Pons (tissue), 1 donor: Measurements from ENCODE around the gene DIS3L2.
A peak's percentile ranks its signal among the peaks of the same experiment; 100 is the strongest.
"Not testable (repeated sequence)": the region's sequence is repeated elsewhere in the genome, so short reads cannot be mapped to it uniquely, and the experiment has no call there.

Experiments used
- DNase-seq: peaks from one replicate; pipeline ENCODE4 v3.0.0-alpha.2; 2016; ENCODE audit warnings: low spot score

Gene DIS3L2

DNA sequence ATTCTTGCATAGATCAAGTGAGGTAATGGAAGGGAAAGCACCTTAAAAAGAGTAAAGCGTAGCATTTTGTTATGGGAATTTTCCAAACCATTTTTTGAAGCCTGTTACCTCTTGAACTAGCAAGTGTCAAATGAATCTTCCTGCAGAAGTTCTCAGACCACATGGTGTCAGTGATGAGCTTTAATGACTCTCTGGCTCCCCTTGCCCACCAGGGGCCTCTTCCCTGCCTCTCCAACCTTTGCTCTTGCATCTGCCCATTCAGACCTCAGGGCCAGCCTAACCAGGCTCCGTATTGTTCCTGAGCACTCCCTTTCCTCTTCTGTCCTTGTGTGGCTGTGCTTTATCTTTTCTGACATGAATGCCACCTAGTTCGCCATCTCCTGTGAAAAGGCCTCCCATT is 155.9 kb downstream of the DIS3L2 start:
- no peak for DNase-seq

DNA sequence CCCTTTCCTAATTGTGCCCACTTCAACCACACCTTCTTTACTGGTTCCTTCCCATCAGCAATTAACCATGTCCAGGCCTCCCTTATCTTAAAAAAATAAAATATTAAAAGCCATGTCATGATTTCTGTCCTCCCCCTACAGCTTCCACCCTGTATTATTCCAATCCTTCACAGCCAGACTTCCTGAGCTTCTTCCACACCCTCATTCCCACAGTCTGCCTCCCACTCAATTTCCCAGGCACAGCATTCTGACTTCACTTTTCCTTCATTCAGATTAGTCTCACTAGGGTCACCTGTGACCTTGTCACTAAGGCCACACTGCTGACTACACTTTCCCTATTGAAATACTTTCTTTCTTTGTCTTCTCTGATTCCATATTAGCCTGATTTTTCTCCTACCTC is 159.4 kb downstream of the DIS3L2 start:
- DNase-seq: no peak

DNA sequence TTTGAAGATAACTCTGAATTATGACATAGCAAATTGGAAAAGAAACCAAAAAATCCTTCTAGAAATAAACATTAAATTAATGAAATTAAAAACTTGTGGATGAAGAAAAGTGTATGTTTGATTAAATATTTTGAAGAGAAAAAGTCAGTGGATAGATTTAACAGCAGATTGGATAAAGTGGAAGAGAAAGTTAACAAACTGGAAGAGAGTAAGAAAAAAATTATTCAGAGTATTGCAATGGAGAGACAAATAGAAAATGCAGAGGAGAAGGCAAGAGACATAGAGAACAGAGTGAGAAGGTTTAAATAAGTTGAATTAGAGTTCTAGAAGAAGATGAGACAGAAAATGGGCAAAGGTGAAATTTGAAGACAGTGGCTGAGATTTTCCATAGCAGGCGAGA is 162.8 kb downstream of the DIS3L2 start:
- DNase-seq: no peak

DNA sequence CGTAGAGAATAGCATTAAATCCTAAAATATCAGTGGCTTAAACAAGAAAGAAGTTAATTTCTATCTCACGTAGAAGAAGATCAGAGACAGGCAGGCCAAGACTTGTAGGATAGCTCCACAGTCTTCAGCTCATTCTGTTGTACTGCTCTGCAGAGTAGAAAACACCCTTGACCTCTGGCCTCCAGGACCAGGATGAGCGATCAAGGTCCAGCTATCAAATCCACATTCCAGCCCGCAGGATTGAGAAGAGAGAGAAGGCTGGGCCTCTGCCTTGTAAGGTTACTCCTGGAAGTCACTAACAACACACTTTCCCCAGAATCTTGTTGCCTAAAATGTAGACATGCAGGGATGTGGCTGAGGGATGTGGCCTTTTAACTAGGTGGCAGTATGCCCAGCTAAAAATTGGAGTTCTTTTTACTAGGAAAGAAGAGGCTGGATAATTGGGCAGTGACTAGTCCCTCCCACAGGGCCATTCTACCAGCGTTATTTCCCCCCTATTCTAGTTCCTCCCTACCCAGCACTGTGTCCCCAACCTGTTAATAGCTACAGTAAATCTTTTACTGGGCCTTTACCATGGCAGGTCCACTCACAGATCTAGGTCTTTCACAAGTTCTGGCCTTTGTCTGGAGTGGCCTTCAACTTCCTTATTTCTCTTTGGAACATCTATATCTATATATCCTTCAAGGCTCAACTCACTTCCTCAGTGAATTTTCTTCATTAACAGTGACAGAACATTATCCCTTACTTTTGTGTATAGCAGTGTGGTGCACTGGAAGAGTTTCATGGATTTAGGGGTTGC is 165.0 kb downstream of the DIS3L2 start:
- no peak for DNase-seq

DNA sequence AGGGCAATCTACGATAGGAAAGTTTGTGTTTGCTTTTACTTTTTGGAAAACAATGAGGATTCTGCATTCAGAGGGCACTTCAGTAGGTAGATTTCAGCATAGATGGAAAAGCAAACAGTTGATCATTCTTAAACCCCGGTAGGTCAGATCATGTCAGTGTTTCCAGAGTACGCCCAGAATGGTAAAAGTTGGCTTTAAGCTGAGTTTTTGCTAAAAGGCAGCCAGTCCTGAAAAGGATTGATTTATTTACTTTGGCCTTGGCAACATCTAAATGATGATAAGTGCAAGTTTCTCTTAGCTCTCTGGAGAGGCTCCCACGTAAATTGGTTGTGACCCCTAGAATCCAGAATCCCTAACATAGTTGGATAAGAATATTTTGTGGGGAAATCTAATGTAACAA is 168.0 kb downstream of the DIS3L2 start:
- DNase-seq: no peak

DNA sequence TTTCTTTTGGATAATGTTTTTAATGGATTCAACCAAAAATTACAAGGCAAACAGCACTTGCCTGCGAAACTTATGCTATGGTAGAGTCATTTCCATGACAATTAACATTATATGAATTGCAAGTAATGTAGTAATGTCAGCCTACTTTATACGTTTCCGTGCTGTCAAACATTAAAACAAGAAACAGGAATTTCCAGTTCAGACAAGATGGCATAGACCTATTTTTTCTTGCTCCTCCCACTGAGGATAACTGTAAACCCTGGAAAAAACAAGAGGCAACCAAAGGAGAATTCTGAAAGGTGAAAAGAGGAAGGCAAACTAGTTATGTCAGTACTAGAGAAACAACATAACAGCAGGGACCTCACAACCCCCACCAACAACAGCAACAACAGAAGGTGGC is 170.7 kb downstream of the DIS3L2 start:
- no peak for DNase-seq

DNA sequence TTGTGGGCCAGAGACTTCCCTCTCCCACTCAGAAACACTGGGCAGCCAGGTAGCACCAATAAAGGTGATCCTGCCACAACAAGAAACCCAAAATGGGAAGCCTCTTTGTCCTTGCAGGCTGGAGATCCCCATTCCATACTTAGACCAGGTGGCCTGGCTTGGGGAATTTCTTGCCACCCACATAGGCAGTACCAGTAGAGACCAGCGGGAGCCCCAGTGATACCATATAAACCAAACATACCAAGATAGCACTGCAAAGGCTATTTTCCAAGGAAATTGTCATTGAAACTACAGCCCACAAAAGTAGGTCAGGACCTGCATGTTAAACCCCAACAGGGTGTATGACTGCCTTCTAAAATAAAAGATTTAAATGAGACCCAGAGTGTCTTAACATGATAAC is 171.6 kb downstream of the DIS3L2 start:
- DNase-seq: no peak

DNA sequence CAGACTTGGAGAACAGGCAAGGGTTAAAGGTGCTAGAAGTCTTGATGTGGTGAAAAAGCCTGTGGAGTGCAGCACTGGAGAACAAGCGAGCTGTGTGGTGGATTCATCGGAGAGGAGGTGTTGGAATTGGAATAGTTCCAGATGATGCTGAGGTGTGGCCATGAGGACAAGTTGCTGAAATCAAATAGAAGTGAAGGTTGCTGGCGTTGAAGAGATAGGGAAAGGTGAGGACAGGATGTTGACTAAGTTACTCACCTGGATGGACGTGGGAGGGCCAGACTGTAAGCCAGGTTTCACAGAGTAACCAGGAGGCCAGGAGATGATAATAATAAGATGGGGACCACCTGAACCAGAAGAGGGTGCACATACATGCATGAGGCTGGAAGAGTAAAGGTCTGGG is 173.4 kb downstream of the DIS3L2 start:
- no peak for DNase-seq

DNA sequence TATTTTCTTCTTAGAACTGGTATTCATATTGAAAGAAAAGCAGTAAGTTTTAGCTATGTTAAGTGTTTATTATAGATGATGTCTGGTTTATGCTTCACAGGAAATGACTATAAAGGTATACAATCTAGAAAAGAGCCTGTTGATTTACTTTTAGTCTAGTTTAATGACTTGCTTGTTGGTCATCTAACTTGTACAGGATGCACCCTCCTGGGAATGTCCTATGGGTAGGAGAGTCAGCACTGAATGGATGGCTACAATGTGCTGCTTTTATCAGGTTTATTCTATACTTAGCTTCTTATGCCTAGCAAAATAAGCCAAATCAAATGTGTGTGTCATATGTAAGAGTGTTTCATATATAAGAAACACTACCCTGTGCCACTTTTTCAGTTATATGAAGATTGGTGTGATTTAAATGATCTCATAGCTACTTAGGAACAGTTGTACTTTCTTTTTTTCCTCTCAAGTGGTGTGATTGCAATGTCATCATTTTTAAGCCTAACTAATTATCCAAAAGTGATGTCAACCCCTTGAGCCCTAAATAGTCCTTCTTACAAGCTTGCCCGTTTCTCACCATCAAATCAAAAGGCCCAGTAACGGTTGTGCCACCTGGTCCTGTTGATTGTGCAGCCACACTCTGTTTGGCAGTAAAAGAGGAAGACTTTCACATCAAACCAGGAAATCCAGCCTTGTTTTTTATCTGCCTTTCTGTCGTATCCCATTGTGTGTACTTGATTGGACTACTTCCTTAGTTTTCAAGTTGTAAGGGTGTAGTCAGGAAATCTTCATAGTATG is 176.0 kb downstream of the DIS3L2 start:
- DNase-seq: no peak

DNA sequence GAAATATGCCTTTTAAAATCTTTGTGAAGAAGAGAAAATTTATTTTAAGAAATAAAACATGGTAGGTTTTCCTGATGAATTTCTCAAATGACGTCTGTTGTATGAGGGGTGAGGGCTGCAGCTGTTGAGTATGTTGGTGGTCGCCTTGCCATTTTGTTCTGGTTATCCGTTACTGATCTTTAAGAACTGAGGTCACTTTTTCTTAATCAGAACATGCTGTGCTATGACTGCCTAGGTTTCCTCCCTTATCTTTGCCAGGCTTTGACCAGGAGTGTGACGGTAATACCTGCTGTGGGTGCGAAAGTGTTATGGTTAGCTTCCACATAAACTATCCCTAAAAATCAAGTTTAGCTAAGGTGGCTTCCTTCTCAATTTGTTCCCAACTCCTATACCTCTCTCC is 176.9 kb downstream of the DIS3L2 start:
- DNase-seq: no peak

DNA sequence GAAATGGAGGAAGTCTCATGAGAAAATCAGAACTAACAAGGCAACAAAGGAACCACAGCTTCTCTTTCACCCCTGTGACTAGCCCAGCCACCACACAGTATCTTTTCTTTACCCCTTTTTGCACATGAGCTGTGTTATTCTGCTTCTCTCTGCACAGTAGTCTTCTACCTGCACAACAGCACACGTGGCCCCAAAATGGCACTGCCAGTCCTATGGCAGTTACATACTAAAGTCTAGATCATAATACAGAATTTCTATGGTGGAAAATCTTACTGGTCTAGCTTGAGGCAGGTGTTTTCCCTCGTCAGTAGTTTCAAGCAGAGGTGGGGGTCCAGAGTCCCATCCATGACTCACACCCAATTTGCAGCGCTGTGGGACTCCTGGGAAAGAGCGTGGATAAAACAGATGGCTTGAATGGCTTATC is 177.7 kb downstream of the DIS3L2 start:
- no peak for DNase-seq

DNA sequence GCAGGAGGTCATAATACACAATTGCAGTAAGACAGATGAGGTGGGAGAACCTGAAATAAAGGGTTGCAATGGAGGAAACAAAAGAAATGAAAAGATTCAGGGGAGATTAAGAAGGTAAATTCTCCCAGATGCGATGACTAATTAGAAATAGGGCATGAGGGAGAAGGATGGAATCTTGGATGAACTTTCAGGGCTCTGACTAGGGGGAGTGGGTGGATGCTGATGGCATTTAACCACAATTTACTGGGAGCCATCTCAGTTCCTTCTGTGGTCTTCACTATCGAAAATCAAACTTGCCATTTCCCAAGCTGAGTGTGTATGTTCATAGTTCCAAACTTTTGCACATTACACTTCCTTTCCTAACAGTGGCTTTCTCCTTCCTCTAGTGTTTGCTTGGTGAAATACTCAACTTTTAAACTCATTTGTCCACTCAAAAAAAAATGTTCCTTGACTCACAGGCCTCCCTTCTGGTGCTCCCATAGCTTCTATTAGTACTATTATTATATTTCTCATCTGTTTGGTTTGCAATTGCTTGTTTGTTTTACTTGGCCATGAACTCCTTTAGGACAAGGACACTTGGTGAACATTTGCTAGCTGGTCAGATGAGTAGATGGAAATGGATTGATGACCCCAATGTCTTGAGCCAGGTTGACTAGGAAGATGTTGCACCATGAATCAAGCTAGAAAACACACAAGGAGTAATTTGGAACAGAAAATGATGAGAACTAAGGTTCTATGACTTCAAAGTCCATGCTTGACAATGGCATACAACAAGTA is 178.5 kb downstream of the DIS3L2 start:
- DNase-seq: no peak

DNA sequence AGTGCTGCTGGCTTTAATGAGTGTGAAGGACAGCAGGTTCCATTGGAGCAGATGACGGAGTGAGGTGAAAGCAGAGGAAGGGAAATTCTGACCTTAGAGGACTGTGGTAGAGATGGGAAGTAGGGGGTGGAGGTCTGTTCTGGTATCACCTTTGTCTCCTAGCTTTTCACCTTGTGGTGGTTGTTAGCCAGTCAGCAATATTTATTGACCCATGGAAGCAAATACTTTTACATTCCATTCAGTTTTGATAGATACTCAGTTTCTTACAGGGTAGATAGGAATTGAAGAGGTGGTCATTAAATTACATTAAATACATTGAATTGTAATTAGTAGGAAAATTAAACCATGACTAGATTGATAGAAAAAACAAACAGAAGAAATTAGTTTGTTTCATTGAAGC is 180.1 kb downstream of the DIS3L2 start:
- DNase-seq: no peak

DNA sequence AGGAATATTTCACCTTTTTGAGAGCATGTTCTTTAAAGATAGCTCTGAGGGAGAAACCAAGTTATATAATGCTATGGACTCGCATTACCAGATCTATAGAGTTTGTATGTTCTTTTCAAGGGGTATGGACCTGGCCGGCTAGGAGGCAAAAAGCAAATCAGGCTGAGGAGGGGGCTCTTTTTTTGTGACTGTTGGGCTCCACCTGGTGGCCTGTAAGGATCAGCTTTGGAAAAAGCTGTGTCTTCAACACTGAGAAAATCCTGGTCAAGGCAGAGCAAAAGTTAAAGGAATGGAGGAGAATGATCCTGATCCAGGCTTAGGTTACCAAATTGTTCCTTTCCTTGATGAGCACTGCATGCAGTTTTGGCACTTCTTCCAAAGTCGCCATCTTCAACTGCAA is 180.5 kb downstream of the DIS3L2 start:
- DNase-seq: peak; percentile 62

DNA sequence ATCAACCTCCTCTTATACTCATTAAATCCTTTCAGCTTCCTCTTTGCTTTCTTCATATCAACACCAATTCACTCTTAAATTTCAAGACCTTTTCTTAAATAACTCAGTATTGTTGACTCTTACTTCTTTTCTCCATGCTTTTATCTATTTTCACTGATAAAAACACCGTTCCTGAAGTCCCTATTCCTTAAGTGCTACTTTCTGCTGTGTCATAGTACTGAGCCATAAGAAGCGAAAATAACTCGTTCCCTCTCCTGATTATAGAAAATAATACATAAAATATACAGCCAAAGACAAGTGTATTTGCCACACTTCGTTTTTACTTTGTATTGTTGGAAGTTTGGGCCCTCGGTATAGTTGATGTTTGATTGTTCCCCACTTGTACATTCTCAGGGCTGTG is 181.0 kb downstream of the DIS3L2 start:
- DNase-seq: no peak

DNA sequence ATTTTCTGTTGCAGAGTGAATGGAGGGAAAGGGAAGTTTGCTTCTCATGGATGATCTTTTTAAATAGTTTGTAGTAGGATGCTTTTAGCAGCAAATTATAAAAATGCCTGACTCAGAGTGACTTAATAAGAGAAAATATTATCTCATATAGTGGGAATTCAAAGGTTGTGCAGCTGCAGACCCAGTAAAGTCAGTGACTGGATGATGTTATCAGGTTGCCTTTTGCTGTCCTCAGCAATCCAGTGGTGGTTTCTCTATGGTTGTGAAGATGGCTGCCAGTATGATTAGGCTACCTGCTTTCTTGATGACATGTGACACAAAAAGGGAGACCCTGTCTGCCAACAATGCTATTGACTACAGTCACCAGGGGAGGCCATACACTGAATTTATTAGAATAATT is 184.8 kb downstream of the DIS3L2 start:
- DNase-seq: no peak

DNA sequence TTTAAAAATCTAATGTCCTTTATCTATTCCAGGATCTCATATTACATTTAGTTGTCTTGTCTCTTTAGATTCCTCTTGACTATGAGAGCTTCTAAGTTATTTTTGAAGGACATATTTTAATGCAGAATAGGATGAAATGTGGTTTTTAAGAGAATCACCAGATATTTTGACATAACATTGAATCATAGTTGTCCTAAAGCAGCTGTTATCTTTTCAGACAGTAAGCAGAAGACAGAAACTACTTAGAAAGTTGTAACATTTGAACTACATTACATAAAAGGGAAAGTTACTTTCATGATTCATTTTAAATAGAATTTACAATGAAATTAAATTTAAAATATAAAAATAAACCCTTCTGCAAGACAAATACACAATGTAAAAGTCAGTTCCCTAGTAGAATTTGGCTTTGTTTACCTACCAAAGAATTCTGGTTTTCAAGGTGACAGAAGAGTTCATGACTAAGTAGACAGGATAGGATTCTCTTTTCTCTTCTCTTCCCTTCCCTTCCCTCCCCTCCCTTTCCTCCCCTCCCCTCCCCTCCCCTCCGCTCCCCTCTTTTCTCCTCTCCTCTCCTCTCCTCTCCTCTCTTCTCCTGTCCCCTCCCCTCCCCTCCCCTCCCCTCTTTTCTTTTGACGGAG is 186.0 kb downstream of the DIS3L2 start:
- no peak for DNase-seq

DNA sequence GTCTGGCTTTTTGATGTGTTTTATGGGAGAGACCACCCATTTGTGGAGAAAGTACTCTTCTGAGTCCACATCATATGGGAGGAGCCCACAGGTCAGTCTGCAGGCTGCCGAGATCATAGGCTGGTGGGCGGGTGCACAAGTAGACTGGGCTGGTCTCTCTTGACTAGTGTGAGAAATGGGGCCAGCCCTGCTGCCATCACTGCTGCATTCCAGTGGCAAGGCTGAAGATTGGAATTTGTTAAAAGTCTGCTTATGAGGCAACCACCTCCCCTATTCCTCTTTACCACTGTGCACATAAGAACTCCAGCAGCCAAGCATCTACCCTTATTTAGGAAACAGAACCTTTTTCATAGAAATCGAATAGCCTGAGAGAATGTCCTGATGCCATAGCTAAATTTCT is 200.7 kb downstream of the DIS3L2 start:
- DNase-seq: no peak

DNA sequence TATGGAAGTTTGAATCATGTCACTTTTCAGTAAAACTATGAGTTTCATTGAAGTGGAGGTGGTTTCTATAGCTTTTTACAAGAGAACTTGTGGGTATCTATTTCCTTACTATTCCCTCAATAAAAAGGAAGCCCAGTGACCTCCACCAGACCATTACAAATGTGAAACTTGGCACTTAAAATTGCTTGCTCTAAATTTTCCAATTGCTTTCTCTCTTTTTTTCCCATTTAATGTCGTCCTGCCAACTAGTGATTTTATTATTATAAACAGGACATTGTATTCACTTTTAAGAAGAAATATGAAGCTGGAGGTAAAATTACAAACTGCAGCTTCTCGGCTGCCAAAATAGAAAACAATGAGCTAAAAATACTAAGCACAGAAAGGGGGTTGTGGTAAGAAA is 208.9 kb downstream of the DIS3L2 start:
- peak; percentile 13 for DNase-seq

DNA sequence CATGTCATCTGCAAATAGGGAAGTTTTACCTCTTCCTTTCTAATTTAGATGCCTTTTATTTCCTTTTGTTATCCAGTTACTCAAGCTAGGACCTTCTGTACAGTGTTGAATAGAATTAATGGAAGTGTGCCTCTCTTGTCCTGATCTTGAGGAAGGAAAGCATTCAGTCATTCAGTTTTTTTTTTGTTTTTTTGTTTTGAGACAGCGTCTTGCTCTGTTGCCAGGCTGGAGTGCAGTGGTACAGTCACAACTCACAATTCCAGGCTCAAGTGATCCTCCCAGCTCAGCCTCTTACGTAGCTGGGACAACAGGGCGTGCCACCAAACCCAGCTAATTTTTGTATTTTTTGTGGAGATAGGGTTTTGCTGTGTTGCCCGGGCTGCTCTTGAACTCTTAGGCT is 213.1 kb downstream of the DIS3L2 start:
- DNase-seq: no peak

DNA sequence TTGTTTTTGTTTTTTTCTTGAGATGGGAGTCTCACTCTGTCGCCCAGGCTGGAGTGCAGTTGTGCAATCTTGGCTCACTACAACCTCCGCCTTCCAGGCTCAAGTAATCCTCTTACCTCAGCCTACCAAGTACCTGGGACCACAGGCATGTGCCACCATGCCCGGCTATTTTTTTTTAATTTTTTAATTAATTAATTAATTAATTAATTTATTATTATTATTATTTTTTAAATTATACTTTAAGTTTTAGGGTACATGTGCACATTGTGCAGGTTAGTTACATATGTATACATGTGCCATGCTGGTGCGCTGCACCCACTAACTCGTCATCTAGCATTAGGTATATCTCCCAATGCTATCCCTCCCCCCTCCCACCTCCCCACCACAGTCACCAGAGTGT is 215.1 kb downstream of the DIS3L2 start:
- not testable (repeated sequence) for DNase-seq

DNA sequence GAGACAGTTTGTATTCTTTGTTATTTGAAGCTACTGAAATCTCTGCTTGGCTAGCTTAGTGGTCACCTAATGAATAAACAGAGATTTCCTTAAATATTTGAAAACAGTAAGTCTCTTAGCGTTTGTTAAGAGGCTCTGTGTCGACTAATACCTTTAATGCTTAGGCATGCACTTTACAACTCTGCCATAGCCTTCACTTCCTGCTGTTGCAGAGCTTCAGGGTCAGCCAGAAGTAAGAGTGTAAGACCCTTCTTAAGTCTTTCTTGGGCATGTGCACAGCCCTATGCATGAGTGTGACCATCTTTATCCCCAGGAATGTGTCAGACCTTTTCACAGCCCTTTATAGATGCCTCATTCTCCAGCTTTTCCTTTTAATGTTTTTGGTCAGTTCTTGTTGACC is 221.8 kb downstream of the DIS3L2 start:
- DNase-seq: no peak
